ENCODE results near the gene PRAMEF12.

- TF ChIP-seq CTCF (IDR thresholded peaks at IDR 0.05), result no peak
- no peak for TF ChIP-seq POLR2AphosphoS5 (IDR thresholded peaks at IDR 0.05; ENCODE audit: insufficient read depth in 1 of 2, low read depth in 1 of 2)
Measured at GRCh38 chr1:12811409-12811784, 37.9 kb downstream of the PRAMEF12 start.
